Mesendoderm (in vitro differentiated cells): ENCODE data around the gene DENR.

Experiments used
- DNase-seq: peaks from one replicate; pipeline ENCODE4 v3.0.0; 2013
- H2AK5ac ChIP-seq: 2 replicates; pipeline ENCODE4 v1.6.1; 2013; ENCODE audit warnings: low read length, inconsistent platforms
- H2BK120ac ChIP-seq: 2 replicates; pipeline ENCODE4 v1.6.1; 2013; ENCODE audit warnings: low read depth, mild to moderate bottlenecking, low read length, moderate library complexity, mixed read lengths
- H2BK15ac ChIP-seq: replicated peaks from 2 replicates; pipeline ENCODE4 v1.6.1; 2013; ENCODE audit warnings: low read depth, mild to moderate bottlenecking, moderate library complexity
- H2BK5ac ChIP-seq: 2 replicates; pipeline ENCODE4 v1.6.1; 2013; ENCODE audit warnings: low read length, inconsistent platforms
- H3K18ac ChIP-seq: 2 replicates; pipeline ENCODE4 v1.6.1; 2013; ENCODE audit warnings: mild to moderate bottlenecking, low read length, mixed read lengths
- H3K23ac ChIP-seq: one replicate; pipeline ENCODE4 v1.6.1; 2013; ENCODE audit warnings: low read length
- H3K27ac ChIP-seq: 2 replicates; pipeline ENCODE4 v1.5.1; 2013; ENCODE audit warnings: low read depth, mild to moderate bottlenecking, inconsistent platforms, low read length, moderate library complexity
- H3K27me3 ChIP-seq: 2 replicates; pipeline ENCODE4 v1.6.1; 2013; ENCODE audit warnings: low read length, control low read depth, mild to moderate bottlenecking, inconsistent platforms; ENCODE audit not compliant: insufficient read depth, poor library complexity
- H3K36me3 ChIP-seq: 2 replicates; pipeline ENCODE4 v1.6.1; 2013; ENCODE audit warnings: low read length, inconsistent platforms; ENCODE audit not compliant: control insufficient read depth, insufficient read depth
- H3K4ac ChIP-seq: one replicate; pipeline ENCODE4 v1.6.1; 2013; ENCODE audit warnings: low read depth, mild to moderate bottlenecking, low read length, moderate library complexity
- H3K4me1 ChIP-seq: 2 replicates; pipeline ENCODE4 v1.6.1; 2013; ENCODE audit warnings: low read depth, low read length, inconsistent platforms; ENCODE audit not compliant: control insufficient read depth
- H3K4me2 ChIP-seq: 2 replicates; pipeline ENCODE4 v1.6.1; 2013; ENCODE audit warnings: low read length
- H3K4me3 ChIP-seq: 2 replicates; pipeline ENCODE4 v1.5.1; 2013; ENCODE audit warnings: mild to moderate bottlenecking, low read length
- H3K56ac ChIP-seq: one replicate; pipeline ENCODE4 v1.6.1; 2013; ENCODE audit warnings: low read length
- H3K79me1 ChIP-seq: 2 replicates; pipeline ENCODE4 v1.6.1; 2013; ENCODE audit warnings: low read length, inconsistent platforms
- H3K79me2 ChIP-seq: 2 replicates; pipeline ENCODE4 v1.6.1; 2013; ENCODE audit warnings: mild to moderate bottlenecking, low read length; ENCODE audit not compliant: control insufficient read depth, insufficient read depth
- H3K9ac ChIP-seq: 2 replicates; pipeline ENCODE4 v1.6.1; 2013; ENCODE audit warnings: low read length, inconsistent platforms
- H4K5ac ChIP-seq: one replicate; pipeline ENCODE4 v1.6.1; 2013; ENCODE audit warnings: low read length
- H4K8ac ChIP-seq: one replicate; pipeline ENCODE4 v1.6.1; 2013; ENCODE audit warnings: low read depth, mild to moderate bottlenecking, control low read depth, low read length, moderate library complexity
- WGBS: extraction: QIAGEN DNeasy Blood & Tissue Kit; methylation state at CpG from one replicate; pipeline ENCODE4 v1.1.7; 2013; ENCODE audit warnings: low lambda C conversion rate, missing lambda C conversion rate; ENCODE audit not compliant: insufficient coverage; ENCODE audit errors: extremely low coverage; 5-methylcytosine and 5-hydroxymethylcytosine counted together

The DENR gene

GRCh38 chr12:122724641-122725243 is 27.9 kb upstream of the DENR start:
- H3K27ac ChIP-seq, result no peak overlapping the region
- no peak overlapping the region for H3K9ac ChIP-seq
- H3K4me2 ChIP-seq, result no peak overlapping the region
- no CpG with 5 or more reads among the region's 12 CpGs for WGBS
- peak overlapping the region; percentile 63 for H3K18ac ChIP-seq
- no peaks in the 10 kb centered on the region for H3K79me2 ChIP-seq
- no peak overlapping the region for H2BK15ac ChIP-seq
- H2AK5ac ChIP-seq, result no peak overlapping the region
- no peak for DNase-seq
- H3K27me3 ChIP-seq, result no peaks in the 10 kb centered on the region
- H4K5ac ChIP-seq, result no peak overlapping the region
- H2BK5ac ChIP-seq, result no peak overlapping the region
- H2BK120ac ChIP-seq, result no peak overlapping the region
- no peaks in the 10 kb centered on the region for H3K4me1 ChIP-seq
- no peak overlapping the region for H3K4ac ChIP-seq
- H4K8ac ChIP-seq, result no peak overlapping the region
- H3K23ac ChIP-seq, result no peak overlapping the region
- no peaks in the 10 kb centered on the region for H3K79me1 ChIP-seq
- no peak overlapping the region for H3K56ac ChIP-seq
- H3K36me3 ChIP-seq, result no peaks in the 10 kb centered on the region
- no peak overlapping the region for H3K4me3 ChIP-seq

- Histone ChIP-seq H3K4me1 (no peaks in the 10 kb centered on the region), H2AK5ac (no peak overlapping the region), H3K36me3 (no peaks in the 10 kb centered on the region), H3K4me3 (no peak overlapping the region), H3K4ac (no peak overlapping the region), H3K23ac (no peak overlapping the region), H3K9ac (no peak overlapping the region), H3K27me3 (no peaks in the 10 kb centered on the region), H3K4me2 (no peak overlapping the region), H3K56ac (peak overlapping the region; percentile 59), H3K79me1 (no peaks in the 10 kb centered on the region), H3K79me2 (no peaks in the 10 kb centered on the region), H2BK15ac (no peak overlapping the region), H3K27ac (peak overlapping the region; percentile 74), H2BK120ac (no peak overlapping the region), H3K18ac (no peak overlapping the region), H4K5ac (no peak overlapping the region), H4K8ac (no peak overlapping the region), H2BK5ac (no peak overlapping the region)
- no CpG with 5 or more reads among the region's 6 CpGs for WGBS
- no peak for DNase-seq
Observed at GRCh38 chr12:122725452-122726079, 27.1 kb upstream of the DENR start.

GRCh38 chr12:122726080-122726558 is 26.5 kb upstream of the DENR start:
- H3K23ac ChIP-seq, result no peak overlapping the region
- H3K18ac ChIP-seq, result no peak overlapping the region
- peak; percentile 92 for DNase-seq
- no peaks in the 10 kb centered on the region for H3K4me1 ChIP-seq
- H2BK5ac ChIP-seq, result no peak overlapping the region
- H4K8ac ChIP-seq, result no peak overlapping the region
- WGBS, result no CpG with 5 or more reads among the region's 5 CpGs
- H3K79me2 ChIP-seq, result no peaks in the 10 kb centered on the region
- H2BK15ac ChIP-seq, result no peak overlapping the region
- peak overlapping the region; percentile 74 for H3K27ac ChIP-seq
- no peak overlapping the region for H3K4me2 ChIP-seq
- H4K5ac ChIP-seq, result no peak overlapping the region
- no peak overlapping the region for H3K4me3 ChIP-seq
- H3K27me3 ChIP-seq, result no peaks in the 10 kb centered on the region
- peak overlapping the region; percentile 59 for H3K56ac ChIP-seq
- H3K9ac ChIP-seq, result no peak overlapping the region
- no peak overlapping the region for H3K4ac ChIP-seq
- H2AK5ac ChIP-seq, result no peak overlapping the region
- no peak overlapping the region for H2BK120ac ChIP-seq
- no peaks in the 10 kb centered on the region for H3K79me1 ChIP-seq
- H3K36me3 ChIP-seq, result no peaks in the 10 kb centered on the region

- no peak for DNase-seq
- peak overlapping the region; percentile 42 for H3K56ac ChIP-seq
- H4K5ac ChIP-seq, result no peak overlapping the region
- H3K4me2 ChIP-seq, result no peak overlapping the region
- H3K79me1 ChIP-seq, result no peaks in the 10 kb centered on the region
- no peak overlapping the region for H2BK120ac ChIP-seq
- H3K4me3 ChIP-seq, result no peak overlapping the region
- no peak overlapping the region for H3K27ac ChIP-seq
- H3K4me1 ChIP-seq, result no peaks in the 10 kb centered on the region
- H3K18ac ChIP-seq, result no peak overlapping the region
- no peak overlapping the region for H3K9ac ChIP-seq
- H3K4ac ChIP-seq, result no peak overlapping the region
- H3K79me2 ChIP-seq, result no peaks in the 10 kb centered on the region
- peak overlapping the region; percentile 66 for H3K23ac ChIP-seq
- H2BK5ac ChIP-seq, result no peak overlapping the region
- no peaks in the 10 kb centered on the region for H3K36me3 ChIP-seq
- H3K27me3 ChIP-seq, result no peaks in the 10 kb centered on the region
- peak overlapping the region; percentile 18 for H2AK5ac ChIP-seq
- WGBS, result no CpG with 5 or more reads among the region's 27 CpGs
- no peak overlapping the region for H2BK15ac ChIP-seq
- no peak overlapping the region for H4K8ac ChIP-seq
Observed at GRCh38 chr12:122729583-122730214, 22.9 kb upstream of the DENR start.

GRCh38 chr12:122730215-122731014 is 22.2 kb upstream of the DENR start, which contains the start of gene HCAR1:
TSS of gene HCAR1 (minus strand) at chr12:122730844. CDS start at chr12:122730339, 505 bp downstream.
- no peak within 1 kb of the TSS for H4K8ac ChIP-seq
- peak within 1 kb of the TSS; percentile 25 for H3K56ac ChIP-seq
- no peak within 1 kb of the TSS for H3K4me3 ChIP-seq
- no peak within 1 kb of the TSS for H3K4ac ChIP-seq
- H3K79me2 ChIP-seq, result no peaks in the 10 kb centered on the region
- no peak within 1 kb of the TSS for H3K4me2 ChIP-seq
- H3K27ac ChIP-seq, result no peak within 1 kb of the TSS
- H2BK5ac ChIP-seq, result no peak within 1 kb of the TSS
- no peak within 1 kb of the TSS for H2BK120ac ChIP-seq
- peak; percentile 30 for DNase-seq
- no peaks in the 10 kb centered on the region for H3K4me1 ChIP-seq
- no peaks in the 10 kb centered on the region for H3K36me3 ChIP-seq
- H3K79me1 ChIP-seq, result no peaks in the 10 kb centered on the region
- no peaks in the 10 kb centered on the region for H3K27me3 ChIP-seq
- no CpG with 5 or more reads among the region's 32 CpGs for WGBS
- no peak within 1 kb of the TSS for H3K9ac ChIP-seq
- H2AK5ac ChIP-seq, result peak within 1 kb of the TSS; percentile 18
- no peak within 1 kb of the TSS for H4K5ac ChIP-seq
- H3K18ac ChIP-seq, result no peak within 1 kb of the TSS
- no peak within 1 kb of the TSS for H2BK15ac ChIP-seq
- H3K23ac ChIP-seq, result no peak within 1 kb of the TSS
